CD4-positive, alpha-beta T cell (primary cell): ENCODE data around the gene TMUB1. TPM values are rescaled to one million over a fixed set of nuclear protein-coding genes. Genes with fewer than 3 reads are reported as not detected.
A peak's percentile ranks its signal among the peaks of the same experiment; 100 is the strongest.

Source experiments
- ATAC-seq: fragments of 200-7000 bp; cut with Tn5 transposase; one replicate; pipeline ENCODE4 v1.10.0; 2022; ENCODE audit warnings: mild to moderate bottlenecking; ENCODE audit not compliant: poor library complexity
- CTCF ChIA-PET: fragments of 350-600 bp; sonication (Branson Sonifier 250); formaldehyde crosslinking; loops from one replicate; lab custom pipeline; 2021; ENCODE audit warnings: antibody characterized with exemption, inconsistent platforms; lab: Charles Lee
- POLR2A ChIA-PET: fragments of 350-600 bp; sonication (Branson Sonifier 250); formaldehyde crosslinking; loops from one replicate; lab custom pipeline; 2021; ENCODE audit warnings: antibody characterized with exemption, inconsistent platforms; lab: Charles Lee
- DNase-seq, 14 experiments: peaks; one replicate each; pipeline ENCODE4 v3.0.0-alpha.2; 2013 to 2020; ENCODE audit warnings: mixed read lengths in 2 of 14
- H3K27ac ChIP-seq, 2 donors: one replicate each; pipeline versions ENCODE4 v1.5.1 to v1.7.0; 2013; ENCODE audit warnings: low read length in 2 of 2, low read depth in 1 of 2, mild to moderate bottlenecking in 1 of 2
- H3K27me3 ChIP-seq, 2 experiments: 1 replicate in 1 of 2; 2 replicates in 1 of 2; pipeline versions ENCODE4 v1.6.1 to v1.7.0; 2013; ENCODE audit warnings: low read length in 2 of 2, control low read depth in 1 of 2, mild to moderate bottlenecking in 1 of 2, moderate library complexity in 1 of 2; ENCODE audit not compliant: insufficient read depth in 2 of 2, control insufficient read depth in 1 of 2
- H3K36me3 ChIP-seq: one replicate; pipeline ENCODE4 v1.6.1; 2013; ENCODE audit warnings: low read length, control low read depth; ENCODE audit not compliant: insufficient read depth
- H3K4me1 ChIP-seq: one replicate; pipeline ENCODE4 v1.6.1; 2013; ENCODE audit warnings: low read length, control low read depth; ENCODE audit not compliant: insufficient read depth
- H3K4me3 ChIP-seq: one replicate; pipeline ENCODE4 v1.5.1; 2013; ENCODE audit warnings: mild to moderate bottlenecking, low read length, moderate library complexity
- H3K9me3 ChIP-seq, 2 experiments: 1 replicate in 1 of 2; 2 replicates in 1 of 2; pipeline versions ENCODE4 v1.6.1 to v1.7.0; 2013; ENCODE audit warnings: low read length in 2 of 2, mild to moderate bottlenecking in 2 of 2, control low read depth in 1 of 2, moderate library complexity in 1 of 2; ENCODE audit not compliant: control insufficient read depth in 1 of 2, insufficient read depth in 1 of 2
- H3K27ac Mint-ChIP-seq: one replicate; pipeline ENCODE4 v1.8.0; 2020; ENCODE audit warnings: mixed read lengths
- H3K27me3 Mint-ChIP-seq: one replicate; pipeline ENCODE4 v1.8.0; 2021; ENCODE audit warnings: mixed read lengths
- H3K36me3 Mint-ChIP-seq: one replicate; pipeline ENCODE4 v1.8.0; 2021; ENCODE audit warnings: low read depth, mixed read lengths
- H3K4me1 Mint-ChIP-seq: one replicate; pipeline ENCODE4 v1.8.0; 2021; ENCODE audit warnings: low read depth, mixed read lengths
- H3K4me3 Mint-ChIP-seq: one replicate; pipeline ENCODE4 v1.8.0; 2020; ENCODE audit warnings: mild to moderate bottlenecking, mixed read lengths
- H3K9me3 Mint-ChIP-seq: one replicate; pipeline ENCODE4 v1.8.0; 2020; ENCODE audit warnings: mixed read lengths
- intact Hi-C, 2 experiments: fragments of 100-400 bp; cut with DNase I in 1 of 2; cut with micrococcal nuclease in 1 of 2; formaldehyde crosslinking; loops; one replicate each; pipeline versions ENCODE4 v1.15.1 to v1.9.0; 2023 to 2025; cut with DNase I, micrococcal nuclease
- total RNA-seq, 174 experiments: library from RNA in 2 of 174; stranded (reverse) in 2 of 174; gene quantifications; one replicate each; pipeline ENCODE4 v1.2.3 and lab custom pipeline; 2021 to 2026
- TF ChIP-seq, protein P1 (sequence below): fragments of 200-600 bp; IDR thresholded peaks from one replicate; pipeline ENCODE4 v1.8.0; 2022; ENCODE audit warnings: antibody characterized with exemption, mild to moderate bottlenecking

TMUB1 gene
- total RNA-seq, 2 experiments from 2014 or later = 44.5 to 46.6 TPM

- Mint-ChIP-seq H3K27me3 (no peaks in the 10 kb centered on the region), H3K4me3 (no peak overlapping the region), H3K36me3 (peaks cover 38% of the 10 kb centered on the region), H3K4me1 (no peaks in the 10 kb centered on the region), H3K9me3 (no peaks in the 10 kb centered on the region), H3K27ac (no peak overlapping the region)
- intact Hi-C loops = no loop called here
- DNase-seq (no peak), ATAC-seq (no peak)
- Histone ChIP-seq H3K27ac (no peak overlapping the region), H3K4me1 (peaks cover 8% of the 10 kb centered on the region), H3K27me3 (no peaks in the 10 kb centered on the region), H3K36me3 (peaks cover 43% of the 10 kb centered on the region), H3K4me3 (no peak overlapping the region), H3K9me3 (no peaks in the 10 kb centered on the region)
- POLR2A ChIA-PET = no interaction called here
- CTCF ChIA-PET = no interaction called here
- TF ChIP-seq, protein P1, sequence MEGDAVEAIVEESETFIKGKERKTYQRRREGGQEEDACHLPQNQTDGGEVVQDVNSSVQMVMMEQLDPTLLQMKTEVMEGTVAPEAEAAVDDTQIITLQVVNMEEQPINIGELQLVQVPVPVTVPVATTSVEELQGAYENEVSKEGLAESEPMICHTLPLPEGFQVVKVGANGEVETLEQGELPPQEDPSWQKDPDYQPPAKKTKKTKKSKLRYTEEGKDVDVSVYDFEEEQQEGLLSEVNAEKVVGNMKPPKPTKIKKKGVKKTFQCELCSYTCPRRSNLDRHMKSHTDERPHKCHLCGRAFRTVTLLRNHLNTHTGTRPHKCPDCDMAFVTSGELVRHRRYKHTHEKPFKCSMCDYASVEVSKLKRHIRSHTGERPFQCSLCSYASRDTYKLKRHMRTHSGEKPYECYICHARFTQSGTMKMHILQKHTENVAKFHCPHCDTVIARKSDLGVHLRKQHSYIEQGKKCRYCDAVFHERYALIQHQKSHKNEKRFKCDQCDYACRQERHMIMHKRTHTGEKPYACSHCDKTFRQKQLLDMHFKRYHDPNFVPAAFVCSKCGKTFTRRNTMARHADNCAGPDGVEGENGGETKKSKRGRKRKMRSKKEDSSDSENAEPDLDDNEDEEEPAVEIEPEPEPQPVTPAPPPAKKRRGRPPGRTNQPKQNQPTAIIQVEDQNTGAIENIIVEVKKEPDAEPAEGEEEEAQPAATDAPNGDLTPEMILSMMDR = no peak
Measured at GRCh38 chr7:151039850-151040548, 43.3 kb downstream of the TMUB1 start.

DNA sequence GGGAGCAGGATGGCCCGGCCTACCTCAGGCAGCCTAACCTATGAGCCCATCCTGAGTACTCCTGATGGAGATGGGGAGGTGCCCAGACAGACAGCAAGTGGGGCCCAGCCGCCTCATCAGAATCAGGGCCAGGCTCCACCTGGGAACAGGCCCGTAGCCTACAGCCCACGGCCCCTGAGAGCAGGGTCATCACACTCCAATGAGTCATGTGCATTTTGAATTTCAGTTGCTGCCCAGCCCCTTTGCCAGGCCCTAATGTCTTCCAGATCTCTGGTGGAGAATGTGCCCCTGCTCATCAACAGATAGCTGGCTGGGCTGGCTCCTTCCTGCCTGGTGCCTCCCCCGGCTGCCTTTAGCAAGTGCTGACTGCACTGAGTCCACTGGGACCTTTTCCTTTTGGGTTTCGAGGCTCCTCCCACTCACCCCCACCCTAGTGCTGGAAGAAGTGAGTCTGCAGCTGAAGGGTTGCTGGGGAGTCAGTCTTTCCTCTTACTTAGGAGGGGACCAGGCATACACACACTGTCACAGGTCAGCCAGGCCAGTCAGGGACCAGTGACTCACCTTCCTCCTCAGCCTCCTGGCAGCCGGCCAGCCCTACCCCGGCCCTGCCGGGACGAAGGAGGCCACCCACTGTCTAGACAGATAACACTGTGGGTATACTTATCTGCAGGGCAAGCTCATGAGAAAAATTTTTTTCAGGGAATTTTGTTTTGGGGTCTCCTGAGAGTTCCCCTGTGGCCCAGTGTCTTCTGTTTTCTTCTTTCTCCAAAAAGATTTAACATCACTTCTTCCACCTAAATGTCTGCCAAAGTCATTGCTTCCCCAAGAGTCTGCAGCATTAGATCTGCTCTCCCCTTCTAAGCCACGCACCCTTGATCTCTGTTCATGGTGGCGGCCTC is 44.1 kb downstream of the TMUB1 start:
- Histone ChIP-seq H3K4me3 (no peak overlapping the region), H3K36me3 (peaks cover 44% of the 10 kb centered on the region), H3K9me3 (no peaks in the 10 kb centered on the region), H3K4me1 (peaks cover 8% of the 10 kb centered on the region), H3K27ac (no peak overlapping the region), H3K27me3 (no peaks in the 10 kb centered on the region)
- ATAC-seq = peak; percentile 52
- CTCF ChIA-PET = no interaction called here
- POLR2A ChIA-PET = no interaction called here
- H3K36me3 Mint-ChIP-seq = peaks cover 31% of the 10 kb centered on the region
- intact Hi-C loops = no loop called here
- H3K27me3 Mint-ChIP-seq = no peaks in the 10 kb centered on the region
- H3K9me3 Mint-ChIP-seq = no peaks in the 10 kb centered on the region
- peak in 8 of 14 experiments; percentile 17 to 72 (median 46) for DNase-seq
- TF ChIP-seq, protein P1 = no peak
- no peak overlapping the region for H3K4me3 Mint-ChIP-seq
- H3K4me1 Mint-ChIP-seq = no peaks in the 10 kb centered on the region
- H3K27ac Mint-ChIP-seq = peak overlapping the region; percentile 20

GRCh38 chr7:151035902-151036301 is 47.4 kb downstream of the TMUB1 start:
- Histone ChIP-seq H3K27ac (no peak overlapping the region), H3K4me1 (peaks cover 8% of the 10 kb centered on the region), H3K9me3 (no peaks in the 10 kb centered on the region), H3K36me3 (peaks cover 52% of the 10 kb centered on the region), H3K27me3 (no peaks in the 10 kb centered on the region), H3K4me3 (no peak overlapping the region)
- POLR2A ChIA-PET = no interaction called here
- Mint-ChIP-seq H3K9me3 (no peaks in the 10 kb centered on the region), H3K27ac (no peak overlapping the region), H3K4me1 (peaks cover 5% of the 10 kb centered on the region), H3K36me3 (peaks cover 43% of the 10 kb centered on the region), H3K4me3 (no peak overlapping the region), H3K27me3 (no peaks in the 10 kb centered on the region)
- ATAC-seq (no peak), DNase-seq (no peak)
- TF ChIP-seq, protein P1 = no peak
- CTCF ChIA-PET = interaction anchor here (1.2 kb wide), 1 partner anchor 17 kb away, joined by 3 read pairs; no protein-coding TSS in a partner anchor
- intact Hi-C loops = no loop called here
